Tibial nerve (tissue), 4 donors: ENCODE measurements around the gene LINC01488. TPM values are rescaled to one million over a fixed set of nuclear protein-coding genes. Genes with fewer than 3 reads are reported as not detected.

Experiments
- DNase-seq, 2 donors: peaks; one replicate each; pipeline ENCODE4 v3.0.0-alpha.2; 2019; ENCODE audit warnings: low spot score in 2 of 2
- H3K27ac ChIP-seq, 4 donors: fragments of 200-600 bp; sonication (generic) in 3 of 4; one replicate each; pipeline ENCODE4 v1.5.1; 2017 to 2019; ENCODE audit warnings: mild to moderate bottlenecking in 1 of 4
- H3K27me3 ChIP-seq, 2 donors: fragments of 200-600 bp; sonication (generic) in 1 of 2; one replicate each; pipeline versions ENCODE4 v1.5.1 to v1.6.0; 2017 to 2019
- H3K36me3 ChIP-seq, 3 donors: fragments of 200-600 bp; sonication (generic); one replicate each; pipeline ENCODE4 v1.5.1; 2018 to 2019
- H3K4me1 ChIP-seq, 4 donors: fragments of 200-600 bp; sonication (generic) in 3 of 4; one replicate each; pipeline ENCODE4 v1.5.1; 2017 to 2019
- H3K4me3 ChIP-seq, 4 donors: fragments of 200-600 bp; sonication (generic) in 3 of 4; one replicate each; pipeline ENCODE4 v1.5.1; 2017 to 2019; ENCODE audit warnings: mild to moderate bottlenecking in 1 of 4, moderate library complexity in 1 of 4
- H3K9me3 ChIP-seq, 4 donors: fragments of 200-600 bp; sonication (generic) in 3 of 4; one replicate each; pipeline ENCODE4 v1.5.1; 2017 to 2019
- EP300 ChIP-seq, 2 donors: sonication (generic); formaldehyde crosslinking; IDR thresholded peaks; one replicate each; pipeline ENCODE4 v1.6.1; 2017; ENCODE audit warnings: antibody characterized with exemption in 2 of 2, mild to moderate bottlenecking in 1 of 2
- POLR2A ChIP-seq, 2 donors: fragments of 450-650 bp; IDR thresholded peaks; one replicate each; pipeline ENCODE4 v1.6.1; 2017; ENCODE audit warnings: antibody characterized with exemption in 2 of 2, mild to moderate bottlenecking in 2 of 2, moderate library complexity in 2 of 2
- WGBS, 2 donors: methylation state at CpG; one replicate each; pipeline ENCODE4 v1.1.5; 2018; 5-methylcytosine and 5-hydroxymethylcytosine counted together
- total RNA-seq, 4 donors: library from RNA; depleted of rRNA; stranded (reverse); fragments of >200 nt; gene quantifications; one replicate each; pipeline ENCODE4 v1.1.0, GENCODE V29; 2016
- TF ChIP-seq, protein P1 (sequence below), 5 experiments: fragments of 200-600 bp in 3 of 5; fragments of 450-650 bp in 2 of 5; sonication (generic) in 3 of 5; IDR thresholded peaks; one replicate each; pipeline ENCODE4 v1.5.1; 2016 to 2019; ENCODE audit warnings: antibody characterized with exemption in 5 of 5, mild to moderate bottlenecking in 3 of 5, moderate library complexity in 2 of 5

LINC01488 gene
- total RNA-seq, 4 donors from 2014 or later: not detected

DNA sequence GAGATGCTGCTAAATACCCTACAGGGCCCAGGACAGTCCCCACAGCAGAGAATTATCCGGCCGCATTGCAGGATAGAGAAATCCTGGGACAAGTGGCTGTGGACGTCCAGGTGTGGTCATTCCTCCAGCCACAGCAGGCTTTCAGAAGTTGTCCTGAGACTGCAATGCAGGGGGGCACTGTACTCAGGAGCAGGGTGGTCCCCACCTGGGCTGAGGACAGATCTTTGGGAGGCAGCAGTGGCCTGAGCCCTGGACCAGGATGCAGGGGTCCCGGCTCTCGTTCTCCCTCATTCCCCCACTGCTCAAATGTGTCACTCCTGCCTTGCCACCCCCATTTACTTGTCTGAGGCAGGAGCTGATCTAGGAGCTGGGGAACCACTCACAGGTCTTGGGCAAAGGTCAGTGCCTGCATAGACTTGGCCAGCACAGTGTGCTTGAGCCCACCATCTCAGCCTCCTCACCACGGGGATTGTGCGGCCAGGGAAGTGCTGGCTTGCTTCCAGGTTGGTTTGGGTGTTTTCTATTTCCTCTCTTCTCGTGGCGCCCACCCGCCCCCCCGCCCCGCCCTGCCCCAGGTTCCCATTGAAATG lies 15.3 kb downstream of the LINC01488 start:
- no peaks in the 10 kb centered on the region for H3K36me3 ChIP-seq
- peak overlapping the region; percentile 66 to 92 (median 84) for H3K27ac ChIP-seq
- peaks cover 0 to 61% (median 32%) of the 10 kb centered on the region in 4 donors for H3K4me1 ChIP-seq
- no peak overlapping the region for H3K4me3 ChIP-seq
- DNase-seq: no peak
- H3K9me3 ChIP-seq: no peaks in the 10 kb centered on the region
- WGBS, 2 donors: 34 to 43% methylated on average over 8 to 12 of the region's 12 CpGs
- no peaks in the 10 kb centered on the region for H3K27me3 ChIP-seq
- TF ChIP-seq EP300 (IDR thresholded peaks at IDR 0.05): no peak

DNA sequence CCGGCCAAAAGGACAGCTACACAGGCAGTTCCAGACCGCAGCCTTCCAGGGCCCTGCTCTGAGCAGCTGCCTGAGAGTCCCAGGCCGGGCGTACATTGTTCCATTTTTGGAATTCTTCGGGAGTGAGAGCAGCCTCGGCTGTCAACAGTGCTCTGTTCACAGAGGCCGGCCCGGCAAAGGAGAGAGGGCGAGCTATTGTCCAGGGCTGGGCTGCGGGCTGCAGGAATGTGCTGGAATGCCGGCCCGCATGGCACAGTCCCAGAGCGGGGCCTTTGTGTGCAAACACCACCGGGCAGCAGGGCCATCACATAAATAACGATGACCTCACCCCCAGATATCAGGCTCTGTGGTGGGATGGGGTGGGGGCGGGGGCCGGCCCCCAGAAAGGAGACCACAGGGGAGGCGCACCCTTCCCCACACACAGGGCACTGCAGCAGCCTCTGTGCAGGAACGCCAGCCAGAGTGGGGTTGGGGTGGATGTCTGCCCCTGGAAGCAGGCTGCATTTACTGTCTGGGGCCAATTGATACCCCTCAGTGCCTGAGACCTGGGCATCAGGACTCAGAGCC lies 15.8 kb downstream of the LINC01488 start:
- Histone ChIP-seq H3K9me3 (no peaks in the 10 kb centered on the region), H3K36me3 (no peaks in the 10 kb centered on the region), H3K27me3 (no peaks in the 10 kb centered on the region), H3K4me3 (no peak overlapping the region), H3K4me1 (peaks cover 0 to 61% (median 32%) of the 10 kb centered on the region in 4 donors), H3K27ac (peak overlapping the region; percentile 66 to 92 (median 84))
- WGBS, 2 donors: 6 to 11% methylated on average over 19 of the region's 19 CpGs
- TF ChIP-seq POLR2A (IDR thresholded peaks at IDR 0.05): no peak
- peak; percentile 37 to 89 for TF ChIP-seq EP300 (IDR thresholded peaks at IDR 0.05)
- TF ChIP-seq, protein P1, sequence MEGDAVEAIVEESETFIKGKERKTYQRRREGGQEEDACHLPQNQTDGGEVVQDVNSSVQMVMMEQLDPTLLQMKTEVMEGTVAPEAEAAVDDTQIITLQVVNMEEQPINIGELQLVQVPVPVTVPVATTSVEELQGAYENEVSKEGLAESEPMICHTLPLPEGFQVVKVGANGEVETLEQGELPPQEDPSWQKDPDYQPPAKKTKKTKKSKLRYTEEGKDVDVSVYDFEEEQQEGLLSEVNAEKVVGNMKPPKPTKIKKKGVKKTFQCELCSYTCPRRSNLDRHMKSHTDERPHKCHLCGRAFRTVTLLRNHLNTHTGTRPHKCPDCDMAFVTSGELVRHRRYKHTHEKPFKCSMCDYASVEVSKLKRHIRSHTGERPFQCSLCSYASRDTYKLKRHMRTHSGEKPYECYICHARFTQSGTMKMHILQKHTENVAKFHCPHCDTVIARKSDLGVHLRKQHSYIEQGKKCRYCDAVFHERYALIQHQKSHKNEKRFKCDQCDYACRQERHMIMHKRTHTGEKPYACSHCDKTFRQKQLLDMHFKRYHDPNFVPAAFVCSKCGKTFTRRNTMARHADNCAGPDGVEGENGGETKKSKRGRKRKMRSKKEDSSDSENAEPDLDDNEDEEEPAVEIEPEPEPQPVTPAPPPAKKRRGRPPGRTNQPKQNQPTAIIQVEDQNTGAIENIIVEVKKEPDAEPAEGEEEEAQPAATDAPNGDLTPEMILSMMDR (IDR thresholded peaks at IDR 0.05): peak in 1 of 5 experiments; percentile 20
- DNase-seq: peak; percentile 72 to 73

DNA sequence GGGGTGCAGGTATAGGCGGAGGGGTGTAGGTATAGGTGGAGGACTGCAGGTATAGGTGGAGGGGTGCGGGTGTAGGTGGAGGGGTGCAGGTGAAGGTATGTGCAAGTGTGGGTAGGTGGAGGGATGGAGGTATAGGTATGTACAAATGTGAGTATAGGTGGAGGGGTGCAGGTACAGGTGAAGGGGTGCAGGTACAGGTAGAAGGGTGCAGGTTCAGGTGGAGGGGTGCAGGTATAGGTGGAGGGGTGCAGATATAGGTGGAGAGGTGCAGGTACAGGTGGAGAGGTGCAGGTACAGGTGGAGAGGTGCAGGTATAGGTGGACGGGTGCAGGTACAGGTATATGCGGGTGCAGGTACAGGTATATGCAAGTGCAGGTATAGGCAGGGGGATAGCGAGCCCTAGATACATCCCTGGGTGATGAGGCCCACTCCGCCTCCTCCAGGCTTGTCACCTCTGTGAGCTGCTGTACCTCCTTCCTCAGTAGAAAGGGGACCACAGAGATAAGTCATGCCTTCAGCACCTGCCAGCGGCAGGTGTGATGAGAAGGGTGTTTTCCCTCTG lies 17.2 kb downstream of the LINC01488 start:
- WGBS, 2 donors: 76 to 84% methylated on average over 7 of the region's 7 CpGs
- Histone ChIP-seq H3K27ac (peak overlapping the region in 2 of 4 donors; percentile 44 to 74), H3K4me1 (peaks cover 0 to 61% (median 32%) of the 10 kb centered on the region in 4 donors), H3K4me3 (no peak overlapping the region), H3K9me3 (no peaks in the 10 kb centered on the region), H3K36me3 (no peaks in the 10 kb centered on the region), H3K27me3 (no peaks in the 10 kb centered on the region)
- DNase-seq: no peak
- TF ChIP-seq, protein P1 (IDR thresholded peaks at IDR 0.05): no peak
- no peak for TF ChIP-seq EP300 (IDR thresholded peaks at IDR 0.05)
- no peak for TF ChIP-seq POLR2A (IDR thresholded peaks at IDR 0.05)

DNA sequence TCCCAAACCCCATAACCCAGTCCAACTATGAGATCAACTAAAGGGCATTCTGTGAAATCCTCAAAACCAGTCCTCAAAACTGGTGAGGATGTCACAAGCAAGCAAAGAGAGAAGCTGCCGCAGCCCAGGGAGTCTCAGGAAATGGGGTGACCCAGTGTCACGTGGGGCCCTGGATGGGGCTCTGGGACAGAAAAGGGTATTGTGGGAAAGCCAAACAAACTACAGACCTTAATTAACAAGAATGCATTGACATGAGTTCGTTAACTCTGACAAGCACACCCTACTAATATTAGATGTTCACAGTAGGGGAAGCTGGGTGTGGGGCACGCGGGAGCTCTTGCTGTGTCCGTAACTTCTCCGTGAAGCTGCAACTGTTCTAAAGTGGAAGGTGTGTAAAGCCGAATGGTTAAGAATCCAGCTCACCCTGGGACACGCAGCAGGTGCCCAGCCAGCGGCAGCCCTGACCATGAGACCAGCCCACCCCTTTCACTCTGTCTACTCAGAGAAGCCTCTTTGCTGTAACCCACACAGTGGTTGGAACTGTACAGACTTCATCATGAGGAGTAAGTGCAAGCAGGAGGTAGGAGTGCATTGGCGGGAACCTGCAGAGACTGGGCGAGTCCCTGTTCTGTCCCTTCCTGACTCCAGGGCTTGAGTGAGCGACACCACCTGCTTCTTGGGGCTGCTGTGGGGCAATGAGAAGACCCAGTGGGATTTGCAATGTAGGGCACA lies 17.9 kb downstream of the LINC01488 start:
- Histone ChIP-seq H3K27me3 (no peaks in the 10 kb centered on the region), H3K27ac (peak overlapping the region in 2 of 4 donors; percentile 44 to 74), H3K4me3 (no peak overlapping the region), H3K4me1 (peaks cover 0 to 57% (median 32%) of the 10 kb centered on the region in 4 donors), H3K9me3 (no peaks in the 10 kb centered on the region), H3K36me3 (no peaks in the 10 kb centered on the region)
- 42 to 47% methylated on average over 13 of the region's 13 CpGs for whole genome bisulfite sequencing, 2 donors
- DNase-seq: no peak
- TF ChIP-seq POLR2A (IDR thresholded peaks at IDR 0.05) (no peak), EP300 (IDR thresholded peaks at IDR 0.05) (no peak)
- TF ChIP-seq, protein P1 (IDR thresholded peaks at IDR 0.05): no peak

DNA sequence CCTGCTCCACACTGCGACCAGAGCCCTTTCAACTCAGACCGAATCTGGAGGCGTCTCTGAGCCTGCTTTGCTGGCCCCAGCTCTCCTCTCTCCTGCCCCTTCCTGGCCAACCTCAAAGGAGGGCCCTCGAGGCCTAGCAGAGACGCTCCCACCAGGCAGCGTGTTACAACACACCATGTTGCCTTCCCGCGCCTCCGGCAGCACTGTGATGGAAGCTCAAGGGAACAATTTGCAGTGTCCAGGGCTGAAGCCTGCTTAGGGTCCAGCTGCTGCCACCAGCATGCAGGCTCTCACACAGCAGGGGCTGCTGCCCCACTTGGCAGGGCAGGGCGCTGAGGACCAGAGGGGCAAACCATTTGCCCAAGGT lies 18.4 kb downstream of the LINC01488 start:
- no peak for DNase-seq
- H3K4me3 ChIP-seq: no peak overlapping the region
- H3K36me3 ChIP-seq: no peaks in the 10 kb centered on the region
- H3K27me3 ChIP-seq: no peaks in the 10 kb centered on the region
- H3K4me1 ChIP-seq: peaks cover 0 to 54% (median 32%) of the 10 kb centered on the region in 4 donors
- H3K27ac ChIP-seq: peak overlapping the region in 2 of 4 donors; percentile 44 to 74
- no peaks in the 10 kb centered on the region for H3K9me3 ChIP-seq
- no peak for TF ChIP-seq POLR2A (IDR thresholded peaks at IDR 0.05)
- TF ChIP-seq, protein P1 (IDR thresholded peaks at IDR 0.05): no peak
- TF ChIP-seq EP300 (IDR thresholded peaks at IDR 0.05): no peak
- 50 to 53% methylated on average over 9 to 10 of the region's 10 CpGs for WGBS, 2 donors
